CD14-positive monocyte (primary cell): ENCODE results near the gene TGFBRAP1. TPM values are rescaled to one million over a fixed set of nuclear protein-coding genes. Genes with fewer than 3 reads are reported as not detected.

ENCODE experiments used
- DNase-seq, 3 donors: peaks; one replicate each; pipeline ENCODE4 v3.0.0-alpha.2; 2011 to 2022
- H2AFZ ChIP-seq: 2 replicates; pipeline ENCODE4 v1.6.0; 2012; ENCODE audit warnings: mild to moderate bottlenecking, low read depth, low read length, inconsistent platforms; ENCODE audit not compliant: insufficient read depth, poor library complexity, severe bottlenecking
- H3K27ac ChIP-seq, 2 donors: 1 replicate in 1 of 2; 2 replicates in 1 of 2; pipeline ENCODE4 v1.5.1; 2012 to 2013; ENCODE audit warnings: low read length in 2 of 2, control low read depth in 1 of 2, inconsistent platforms in 1 of 2, low read depth in 1 of 2, mild to moderate bottlenecking in 1 of 2
- H3K27me3 ChIP-seq, 2 donors: one replicate each; pipeline versions ENCODE4 v1.6.0 to v1.6.1; 2011 to 2013; ENCODE audit warnings: low read length in 2 of 2; ENCODE audit not compliant: control insufficient read depth in 2 of 2, insufficient read depth in 2 of 2
- H3K36me3 ChIP-seq, 2 donors: replicated peaks in 1 of 2; 1 replicate in 1 of 2; 2 replicates in 1 of 2; pipeline versions ENCODE4 v1.5.1 to v1.6.1; 2012 to 2013; ENCODE audit warnings: low read length in 2 of 2, control low read depth in 1 of 2, inconsistent platforms in 1 of 2, mild to moderate bottlenecking in 1 of 2; ENCODE audit not compliant: insufficient read depth in 2 of 2, control insufficient read depth in 1 of 2
- H3K4me1 ChIP-seq, 2 donors: 1 replicate in 1 of 2; 2 replicates in 1 of 2; pipeline versions ENCODE4 v1.5.1 to v1.6.1; 2012 to 2013; ENCODE audit warnings: low read length in 2 of 2, control low read depth in 1 of 2, inconsistent platforms in 1 of 2, mild to moderate bottlenecking in 1 of 2, moderate library complexity in 1 of 2; ENCODE audit not compliant: insufficient read depth in 2 of 2, control insufficient read depth in 1 of 2
- H3K4me2 ChIP-seq: replicated peaks from 2 replicates; pipeline ENCODE3; 2012; ENCODE audit warnings: low read length, moderate library complexity, mild to moderate bottlenecking; ENCODE audit not compliant: poor library complexity, severe bottlenecking; ENCODE audit errors: extremely low read depth
- H3K4me3 ChIP-seq, 3 experiments: fragments of 200-600 bp in 1 of 3; sonication (generic) in 1 of 3; replicated peaks in 1 of 3; 1 replicate in 2 of 3; 2 replicates in 1 of 3; pipeline ENCODE4 v1.5.1; 2011 to 2013; ENCODE audit warnings: low read length in 3 of 3, mild to moderate bottlenecking in 3 of 3, control low read depth in 2 of 3, low read depth in 2 of 3, inconsistent platforms in 1 of 3, moderate library complexity in 1 of 3
- H3K79me2 ChIP-seq: 2 replicates; pipeline ENCODE4 v1.6.0; 2012; ENCODE audit warnings: mild to moderate bottlenecking, control low read depth, inconsistent platforms, low read length, moderate library complexity; ENCODE audit not compliant: insufficient read depth
- H3K9ac ChIP-seq: 2 replicates; pipeline ENCODE4 v1.6.0; 2017; ENCODE audit warnings: low read length, mild to moderate bottlenecking; ENCODE audit not compliant: insufficient read depth, poor library complexity, severe bottlenecking
- H3K9me3 ChIP-seq, 2 donors: replicated peaks in 1 of 2; 1 replicate in 1 of 2; 2 replicates in 1 of 2; pipeline versions ENCODE4 v1.5.1 to v1.6.1; 2012 to 2013; ENCODE audit warnings: low read length in 2 of 2, control low read depth in 1 of 2; ENCODE audit not compliant: control insufficient read depth in 1 of 2, insufficient read depth in 1 of 2
- H4K20me1 ChIP-seq: 2 replicates; pipeline ENCODE4 v1.6.0; 2012; ENCODE audit warnings: mild to moderate bottlenecking, low read length, control low read depth, moderate library complexity; ENCODE audit not compliant: insufficient read depth
- H3K27ac Mint-ChIP-seq, 7 donors: one replicate each; pipeline ENCODE4 v1.8.0; 2020; ENCODE audit warnings: mild to moderate bottlenecking in 7 of 7, mixed read lengths in 7 of 7, moderate library complexity in 6 of 7, inconsistent platforms in 2 of 7
- H3K27me3 Mint-ChIP-seq, 3 donors: one replicate each; pipeline ENCODE4 v1.8.0; 2021 to 2022; ENCODE audit warnings: low read depth in 3 of 3, mild to moderate bottlenecking in 3 of 3, mixed read lengths in 3 of 3, moderate library complexity in 3 of 3, inconsistent platforms in 1 of 3
- H3K36me3 Mint-ChIP-seq, 2 donors: one replicate each; pipeline ENCODE4 v1.8.0; 2020; ENCODE audit warnings: mixed read lengths in 2 of 2, inconsistent platforms in 1 of 2, mild to moderate bottlenecking in 1 of 2
- H3K4me1 Mint-ChIP-seq: one replicate; pipeline ENCODE4 v1.8.0; 2020; ENCODE audit warnings: mild to moderate bottlenecking, mixed read lengths
- H3K4me3 Mint-ChIP-seq, 2 donors: one replicate each; pipeline ENCODE4 v1.8.0; 2020; ENCODE audit warnings: mild to moderate bottlenecking in 2 of 2, mixed read lengths in 2 of 2, moderate library complexity in 1 of 2
- H3K9me3 Mint-ChIP-seq, 7 donors: one replicate each; pipeline ENCODE4 v1.8.0; 2020 to 2022; ENCODE audit warnings: mixed read lengths in 7 of 7, mild to moderate bottlenecking in 6 of 7, moderate library complexity in 6 of 7, inconsistent platforms in 2 of 7
- WGBS: methylation state at CpG from one replicate; pipeline ENCODE4 v1.1.5; 2013; ENCODE audit warnings: missing lambda C conversion rate; ENCODE audit not compliant: insufficient coverage; 5-methylcytosine and 5-hydroxymethylcytosine counted together
- intact Hi-C, 2 donors: fragments of 100-400 bp; cut with micrococcal nuclease; formaldehyde crosslinking; loops; one replicate each; pipeline versions ENCODE4 v1.15.0 to v1.15.1; 2023
- polyA plus RNA-seq, 3 donors: library from polyadenylated mRNA; depleted of rRNA in 1 of 3; unstranded in 2 of 3; stranded (reverse) in 1 of 3; fragments of 300-500 nt in 2 of 3; fragments of >200 nt in 1 of 3; fragmentation: Illumina TruSeq in 2 of 3; gene quantifications; 1 replicate in 2 of 3; 2 replicates in 1 of 3; pipeline ENCODE4 v1.2.3, GENCODE V29; 2012 to 2021
- TF ChIP-seq, protein P1 (sequence below): fragments of 200-600 bp; IDR thresholded peaks from one replicate; pipeline ENCODE4 v1.8.0; 2022; ENCODE audit warnings: antibody characterized with exemption, mild to moderate bottlenecking

TGFBRAP1 gene
- polyA plus RNA-seq, 3 donors, result 10.0 to 10.5 (median 10.2) TPM

DNA sequence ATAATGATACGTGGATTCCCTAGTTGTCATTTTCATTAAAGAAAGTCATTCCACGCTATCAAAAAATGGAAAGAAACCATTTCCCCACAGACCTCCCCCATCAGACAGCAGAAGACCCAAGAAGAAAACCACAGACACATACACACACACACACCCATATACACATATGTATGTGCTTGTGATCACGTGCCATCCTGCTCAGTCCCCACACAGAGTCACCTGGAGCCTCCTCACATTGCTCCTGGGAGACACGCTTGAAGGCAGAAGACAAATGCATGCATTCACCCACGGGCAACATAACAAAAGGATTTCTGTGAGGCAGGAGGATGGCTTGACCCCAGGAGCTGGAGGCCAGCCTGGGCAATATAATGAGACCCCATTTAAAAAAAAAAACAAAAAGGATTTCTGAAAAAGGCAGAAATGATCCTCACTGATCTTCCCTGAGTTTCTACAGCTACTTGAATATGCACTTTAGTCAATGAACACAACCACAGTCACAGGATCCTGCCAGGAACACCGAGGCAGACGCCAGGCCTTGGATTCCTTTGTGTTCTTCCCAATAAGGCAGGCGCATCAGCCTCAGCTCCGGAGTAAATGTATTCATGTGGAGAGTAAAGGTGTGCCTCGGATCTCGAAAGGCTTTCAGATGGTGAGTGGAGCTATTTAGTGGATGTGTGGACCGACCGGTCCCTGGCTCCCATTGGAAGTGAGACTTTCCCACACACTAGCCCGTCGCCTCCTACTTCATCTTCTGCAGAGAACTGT lies 21.0 kb downstream of the TGFBRAP1 start:
- Histone ChIP-seq H3K27me3 (no peaks in the 10 kb centered on the region), H3K4me1 (peaks cover 17 to 22% of the 10 kb centered on the region in 2 donors), H3K4me3 (no peak overlapping the region), H4K20me1 (peaks cover 53% of the 10 kb centered on the region), H3K9ac (no peak overlapping the region), H3K79me2 (peaks cover 86% of the 10 kb centered on the region), H3K36me3 (peaks cover 20 to 39% of the 10 kb centered on the region in 2 donors), H2AFZ (peak overlapping the region; percentile 24), H3K9me3 (no peaks in the 10 kb centered on the region), H3K4me2 (peak overlapping the region; percentile 40), H3K27ac (peak overlapping the region in 1 of 2 donors; percentile 21)
- no peak for DNase-seq
- Mint-ChIP-seq H3K27me3 (no peaks in the 10 kb centered on the region), H3K36me3 (peaks cover 26 to 32% of the 10 kb centered on the region in 2 donors), H3K4me1 (peaks cover 28% of the 10 kb centered on the region), H3K9me3 (peaks cover 0 to 3% (median 0%) of the 10 kb centered on the region in 7 donors), H3K27ac (peak overlapping the region in 5 of 7 donors; percentile 1 to 57 (median 18)), H3K4me3 (peak overlapping the region; percentile 16 to 47)
- intact Hi-C loops, result no loop called here
- TF ChIP-seq, protein P1, sequence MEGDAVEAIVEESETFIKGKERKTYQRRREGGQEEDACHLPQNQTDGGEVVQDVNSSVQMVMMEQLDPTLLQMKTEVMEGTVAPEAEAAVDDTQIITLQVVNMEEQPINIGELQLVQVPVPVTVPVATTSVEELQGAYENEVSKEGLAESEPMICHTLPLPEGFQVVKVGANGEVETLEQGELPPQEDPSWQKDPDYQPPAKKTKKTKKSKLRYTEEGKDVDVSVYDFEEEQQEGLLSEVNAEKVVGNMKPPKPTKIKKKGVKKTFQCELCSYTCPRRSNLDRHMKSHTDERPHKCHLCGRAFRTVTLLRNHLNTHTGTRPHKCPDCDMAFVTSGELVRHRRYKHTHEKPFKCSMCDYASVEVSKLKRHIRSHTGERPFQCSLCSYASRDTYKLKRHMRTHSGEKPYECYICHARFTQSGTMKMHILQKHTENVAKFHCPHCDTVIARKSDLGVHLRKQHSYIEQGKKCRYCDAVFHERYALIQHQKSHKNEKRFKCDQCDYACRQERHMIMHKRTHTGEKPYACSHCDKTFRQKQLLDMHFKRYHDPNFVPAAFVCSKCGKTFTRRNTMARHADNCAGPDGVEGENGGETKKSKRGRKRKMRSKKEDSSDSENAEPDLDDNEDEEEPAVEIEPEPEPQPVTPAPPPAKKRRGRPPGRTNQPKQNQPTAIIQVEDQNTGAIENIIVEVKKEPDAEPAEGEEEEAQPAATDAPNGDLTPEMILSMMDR, result no peak
- WGBS, result 86% methylated on average over 5 of the region's 15 CpGs

DNA sequence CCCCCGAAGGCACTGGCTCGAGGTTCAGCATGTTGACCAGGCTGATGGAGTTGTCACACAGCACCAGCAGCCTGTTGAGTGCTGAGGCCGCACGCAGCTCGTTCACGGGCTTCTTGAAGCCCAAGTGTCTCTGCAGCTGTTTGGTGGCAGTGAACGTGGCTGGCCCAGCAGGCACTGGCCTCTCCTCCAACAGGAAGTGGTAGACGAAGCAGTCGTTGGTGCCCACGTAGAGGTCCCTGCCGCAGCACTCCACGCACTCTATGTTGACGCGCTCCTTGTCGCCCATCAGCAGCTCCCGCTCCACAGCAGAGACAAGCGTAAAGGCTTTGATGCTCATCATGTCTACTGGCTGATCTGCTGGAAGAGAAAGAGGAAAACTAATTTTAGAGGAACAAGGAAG lies 21.6 kb downstream of the TGFBRAP1 start:
- peak overlapping the region in 2 of 7 donors; percentile 1 to 18 for H3K27ac Mint-ChIP-seq

More for the DNA sequence above, 21.6 kb downstream of the TGFBRAP1 start:
- no peak overlapping the region for H3K4me3 Mint-ChIP-seq
- H2AFZ ChIP-seq, result no peak overlapping the region
- peaks cover 86% of the 10 kb centered on the region for H3K79me2 ChIP-seq
- H3K27ac ChIP-seq, result peak overlapping the region in 1 of 2 donors; percentile 21
- H3K36me3 Mint-ChIP-seq, result peaks cover 32 to 36% of the 10 kb centered on the region in 2 donors
- H3K9ac ChIP-seq, result no peak overlapping the region
- H3K36me3 ChIP-seq, result peaks cover 20 to 44% of the 10 kb centered on the region in 2 donors
- TF ChIP-seq, protein P1, result no peak
- H3K4me3 ChIP-seq, result no peak overlapping the region
- no peaks in the 10 kb centered on the region for H3K27me3 Mint-ChIP-seq
- 72% methylated on average over 16 of the region's 17 CpGs for WGBS
- peaks cover 13 to 18% of the 10 kb centered on the region in 2 donors for H3K4me1 ChIP-seq
- no peaks in the 10 kb centered on the region for H3K9me3 ChIP-seq
- H3K9me3 Mint-ChIP-seq, result peaks cover 0 to 3% (median 0%) of the 10 kb centered on the region in 7 donors
- H4K20me1 ChIP-seq, result peaks cover 54% of the 10 kb centered on the region
- DNase-seq, result no peak
- intact Hi-C loops, result no loop called here
- no peaks in the 10 kb centered on the region for H3K27me3 ChIP-seq
- no peak overlapping the region for H3K4me2 ChIP-seq
- H3K4me1 Mint-ChIP-seq, result peaks cover 23% of the 10 kb centered on the region
